Measurements from ENCODE around the gene CHD6.

The CHD6 gene

DNA sequence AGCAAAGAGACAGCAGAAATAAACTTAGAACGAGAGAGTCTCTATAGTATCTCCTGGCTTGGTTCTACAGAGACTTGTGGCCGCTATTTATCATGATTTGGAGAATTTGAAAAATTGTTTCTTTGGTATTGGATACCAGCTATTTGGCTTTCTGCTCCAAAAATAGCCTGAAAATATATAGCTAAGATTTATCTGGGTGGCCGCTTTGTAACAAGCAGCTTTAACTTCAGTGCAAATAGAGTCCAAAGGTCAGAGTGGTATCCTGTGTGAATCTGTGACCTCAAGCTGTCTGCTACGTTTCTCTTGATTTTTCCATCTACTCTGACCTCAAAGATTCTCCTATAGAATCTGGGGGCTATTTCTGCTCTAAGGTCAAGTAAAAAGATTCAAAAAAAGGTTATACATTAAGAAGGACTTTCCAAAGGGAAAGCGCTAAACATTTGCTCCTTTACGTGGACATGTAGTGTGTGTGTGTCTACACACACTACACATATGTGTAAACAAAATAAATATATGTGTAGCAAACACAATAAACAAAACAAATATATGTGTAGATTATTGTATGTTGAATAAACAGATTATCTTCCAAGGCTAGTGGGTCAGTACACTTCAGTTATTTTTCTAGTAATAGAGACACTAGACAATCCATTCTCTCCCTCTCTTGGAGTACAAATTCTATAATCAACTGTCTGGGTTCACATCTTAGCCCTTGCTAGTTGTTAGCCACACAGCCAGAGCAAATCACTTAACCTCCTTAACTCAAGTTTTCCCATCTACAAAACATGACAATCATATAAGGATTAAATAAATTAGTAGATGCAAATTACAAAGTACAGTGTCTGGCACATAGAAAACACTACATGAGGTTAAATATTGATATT, 40.8 kb downstream of the CHD6 start:
- no peak for DNase-seq

GRCh38 chr20:41575412-41575811, 42.8 kb downstream of the CHD6 start:
- DNase-seq = no peak

GRCh38 chr20:41574802-41575389, 43.3 kb downstream of the CHD6 start:
- no peak for DNase-seq

- no peak for DNase-seq
Observed at GRCh38 chr20:41573955-41574354, 44.2 kb downstream of the CHD6 start.

DNA sequence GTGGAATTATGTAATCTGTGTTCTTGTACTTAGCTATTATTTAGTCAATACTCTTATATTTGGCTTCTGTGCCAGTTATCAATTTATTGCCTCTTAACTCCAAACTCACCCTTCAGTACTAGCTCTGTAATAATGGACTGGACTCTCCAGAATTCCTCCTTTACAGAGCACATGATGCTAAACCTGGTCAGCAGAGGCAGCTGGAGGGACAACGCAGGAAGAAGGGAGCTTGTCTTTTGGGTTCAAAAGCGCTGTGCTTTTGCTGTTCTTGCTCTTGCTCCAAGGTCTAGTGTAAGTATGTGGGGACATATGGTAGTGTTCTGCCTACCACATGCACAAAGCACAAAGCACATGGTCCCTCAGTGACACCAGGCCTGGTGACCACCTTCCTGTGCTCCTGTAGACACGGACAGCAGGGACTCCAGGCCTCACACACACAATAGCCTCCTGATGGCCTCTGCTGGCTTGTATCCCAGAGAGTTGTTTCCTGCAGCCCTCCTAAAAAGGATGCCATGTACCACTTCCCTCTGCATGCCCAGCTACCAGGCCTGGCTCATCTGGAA, 46.1 kb downstream of the CHD6 start:
- no peak for DNase-seq

DNA sequence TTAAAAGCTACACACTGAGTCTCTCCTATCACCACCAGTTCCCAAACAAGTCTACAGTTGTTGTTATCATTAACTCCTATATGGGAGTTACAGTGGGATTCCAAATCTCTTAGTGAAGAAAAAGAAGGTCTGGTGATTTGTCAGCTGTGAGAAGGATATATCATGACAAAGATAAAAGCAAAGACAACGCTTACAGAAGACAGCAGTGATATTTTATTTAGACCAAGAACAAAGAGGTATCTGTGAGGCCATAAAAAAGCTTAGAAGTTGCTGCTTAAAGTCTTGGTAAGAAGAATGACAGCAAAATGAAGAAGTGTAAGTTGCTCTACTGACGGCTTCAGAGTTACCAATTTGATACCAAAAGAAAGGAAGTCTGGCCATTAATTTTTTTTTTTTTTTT, 47.2 kb downstream of the CHD6 start:
- DNase-seq = no peak

- no peak for DNase-seq
Observed at GRCh38 chr20:41570557-41570956, 47.6 kb downstream of the CHD6 start.

DNA sequence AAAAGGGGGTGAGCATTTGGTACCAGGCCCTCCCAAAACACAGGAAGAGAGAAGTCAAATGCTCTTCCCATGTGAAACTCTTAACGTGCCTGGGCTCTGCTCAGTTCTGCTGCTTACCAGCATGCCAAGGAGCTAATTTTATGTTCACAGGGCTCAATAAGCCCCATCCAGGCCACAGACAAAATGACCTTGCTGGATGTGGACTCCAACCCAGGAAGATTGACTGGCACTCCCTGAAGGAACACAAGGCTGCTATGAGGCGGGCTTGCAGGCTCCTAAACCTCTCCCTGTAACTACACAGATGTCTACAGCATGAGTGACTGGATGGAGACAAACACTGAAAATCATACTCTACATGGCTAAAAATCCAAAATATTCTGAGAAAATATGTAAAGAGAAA, 50.6 kb downstream of the CHD6 start:
- DNase-seq = no peak

DNA sequence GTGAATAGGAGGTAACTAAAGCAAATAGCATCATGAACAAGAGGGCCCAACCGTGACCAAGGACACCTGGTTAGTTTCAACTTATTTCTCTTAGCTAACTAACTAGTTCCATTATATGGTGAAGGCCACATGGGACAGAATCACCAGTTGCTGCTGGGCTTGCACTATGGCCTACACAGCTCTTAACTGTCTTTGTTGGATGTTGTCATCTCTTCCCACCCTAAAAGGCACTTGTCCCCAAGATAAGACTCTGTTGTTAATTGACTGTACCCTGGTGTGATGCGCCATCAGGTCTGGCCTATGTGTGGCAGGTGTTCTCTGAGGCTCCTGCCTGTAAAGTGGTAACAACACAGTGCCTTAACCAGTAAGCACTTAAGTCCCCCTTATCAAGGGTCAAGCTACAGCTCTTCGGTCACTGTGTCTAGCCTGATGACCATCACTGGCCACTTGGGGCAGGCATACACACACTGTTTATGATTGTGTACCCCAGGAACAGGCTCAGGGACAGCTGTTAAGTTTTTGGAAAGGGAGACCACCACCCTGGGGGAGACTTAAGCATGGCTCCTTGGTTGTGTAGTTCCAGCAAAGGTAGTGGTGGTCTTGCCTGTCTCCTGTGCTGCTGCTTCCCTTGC, 51.2 kb downstream of the CHD6 start:
- DNase-seq = no peak

GRCh38 chr20:41563087-41563486, 55.1 kb downstream of the CHD6 start:
- DNase-seq = no peak

DNA sequence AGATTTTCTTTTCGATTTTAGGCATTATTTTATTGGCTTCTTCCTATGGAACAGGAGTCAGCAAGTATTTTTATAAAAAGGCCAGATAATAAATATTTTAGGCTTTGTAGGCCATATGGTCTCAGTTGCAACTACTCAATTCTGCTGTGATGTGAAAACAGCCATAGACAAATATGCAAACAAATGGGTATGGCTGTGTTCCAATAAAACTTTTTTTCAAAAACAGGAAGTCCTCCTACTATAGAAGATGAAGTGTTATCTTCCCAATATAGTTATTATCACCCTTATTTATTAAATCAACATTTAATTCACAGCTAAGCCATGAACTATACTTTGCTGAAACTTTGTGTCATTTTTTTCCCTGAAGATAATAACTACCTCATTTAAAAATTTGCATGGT, 57.2 kb downstream of the CHD6 start:
- no peak for DNase-seq

- no peak for DNase-seq
Observed at GRCh38 chr20:41559658-41560057, 58.5 kb downstream of the CHD6 start.

GRCh38 chr20:41553142-41553879, 64.9 kb downstream of the CHD6 start:
- no peak for DNase-seq

DNA sequence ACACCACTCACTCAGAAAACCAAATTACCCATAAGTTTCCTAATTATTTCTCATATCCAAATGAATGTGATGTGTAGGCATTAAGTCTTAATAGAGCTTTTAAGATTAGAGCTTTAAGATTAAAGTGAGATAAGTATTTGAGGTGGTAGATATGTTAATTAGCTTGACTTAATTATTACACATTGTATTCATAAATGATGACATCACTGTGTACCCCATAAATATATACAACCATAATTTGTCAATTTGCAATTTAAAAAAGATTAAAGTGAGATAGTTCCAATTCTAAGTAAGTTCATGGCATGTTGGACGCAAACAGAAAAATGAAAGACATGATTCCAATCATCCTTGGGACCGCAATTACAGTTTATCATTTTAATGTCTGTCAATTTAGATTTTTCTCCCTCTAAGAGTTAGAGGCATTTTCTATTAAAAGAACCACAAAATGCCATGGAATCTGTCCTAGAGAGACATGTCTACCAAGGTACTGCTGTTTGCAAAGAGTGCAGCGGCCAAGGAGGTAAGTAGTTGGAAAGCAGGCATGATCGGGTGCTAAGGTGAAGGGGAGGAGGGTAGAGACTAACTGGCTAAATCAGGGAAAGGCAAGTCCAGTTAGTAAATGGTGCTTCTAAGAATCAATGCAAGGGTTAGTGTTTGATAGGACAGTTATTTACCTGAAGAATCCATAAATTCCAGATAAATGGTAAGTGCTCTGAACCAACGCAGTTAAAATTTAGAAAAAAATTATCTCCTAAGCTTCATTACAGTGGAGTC, 65.7 kb downstream of the CHD6 start:
- no peak for DNase-seq

DNA sequence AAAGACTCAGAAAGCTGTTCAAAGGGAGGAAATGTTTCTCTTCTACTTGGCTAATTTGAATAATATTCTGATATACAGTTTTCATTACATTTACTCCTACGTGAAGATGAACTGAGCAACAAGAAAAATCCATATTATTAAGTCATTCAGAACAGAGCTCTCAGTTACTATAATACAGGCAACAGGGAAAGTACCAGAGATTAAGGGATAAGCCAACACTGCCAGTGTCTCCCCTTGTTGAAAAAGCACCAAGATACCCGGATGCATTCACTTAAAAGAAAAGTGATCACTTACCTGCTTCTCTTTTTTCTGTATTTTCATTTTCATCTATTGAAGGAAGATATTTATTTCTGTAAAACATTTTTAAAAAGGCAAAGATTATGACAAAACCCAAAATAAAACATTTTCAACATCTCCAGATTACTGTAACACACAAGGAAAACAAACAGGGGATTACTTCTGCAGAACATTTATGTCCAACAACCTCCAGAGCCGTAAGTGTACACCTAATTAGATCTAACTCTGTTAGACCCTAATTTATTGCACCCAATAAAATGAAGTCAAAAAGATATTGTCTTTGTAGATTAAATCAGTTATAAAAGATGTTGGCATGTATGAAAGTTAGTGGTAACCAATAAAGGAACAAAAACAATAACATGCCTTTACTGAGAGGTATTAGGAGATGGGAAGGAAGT, 67.0 kb downstream of the CHD6 start:
- no peak for DNase-seq

DNA sequence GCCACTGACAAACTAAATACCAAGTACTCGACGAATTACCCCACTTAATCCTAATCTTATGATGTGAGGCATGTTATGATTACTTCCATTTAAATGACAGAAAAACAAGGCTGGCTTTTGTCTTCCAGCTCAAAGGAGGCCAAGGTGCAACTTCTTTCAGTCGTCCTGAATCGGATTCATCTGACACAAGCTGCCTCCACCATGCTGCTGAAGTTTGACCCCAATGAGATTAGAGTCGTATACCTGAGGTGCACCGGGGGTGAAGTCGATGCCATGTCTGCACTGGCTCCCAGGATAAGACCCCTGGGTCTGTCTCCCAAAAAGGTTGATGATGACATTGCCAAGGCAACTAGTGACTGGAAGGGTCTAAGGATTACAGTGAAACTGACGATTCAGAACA, 71.0 kb downstream of the CHD6 start:
- no peak for DNase-seq

DNA sequence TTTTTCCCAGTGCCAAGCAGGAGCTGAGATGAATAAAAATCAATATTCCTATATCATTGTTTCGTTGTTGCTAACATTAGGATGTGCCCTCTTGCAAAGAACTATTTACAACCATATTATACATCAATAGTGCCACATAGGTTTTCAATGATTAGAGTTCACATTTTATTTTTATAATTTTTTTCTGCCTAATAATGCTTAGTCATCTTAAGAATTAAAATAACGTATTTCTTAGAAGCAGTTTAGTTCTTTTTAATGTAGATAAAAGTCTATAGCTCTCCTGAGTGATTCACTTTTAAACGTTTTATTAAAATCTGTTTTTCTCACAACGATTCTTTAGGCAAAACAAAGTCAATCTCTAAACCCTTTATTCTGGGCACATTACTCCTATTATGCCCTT, 71.6 kb downstream of the CHD6 start:
- no peak for DNase-seq

DNA sequence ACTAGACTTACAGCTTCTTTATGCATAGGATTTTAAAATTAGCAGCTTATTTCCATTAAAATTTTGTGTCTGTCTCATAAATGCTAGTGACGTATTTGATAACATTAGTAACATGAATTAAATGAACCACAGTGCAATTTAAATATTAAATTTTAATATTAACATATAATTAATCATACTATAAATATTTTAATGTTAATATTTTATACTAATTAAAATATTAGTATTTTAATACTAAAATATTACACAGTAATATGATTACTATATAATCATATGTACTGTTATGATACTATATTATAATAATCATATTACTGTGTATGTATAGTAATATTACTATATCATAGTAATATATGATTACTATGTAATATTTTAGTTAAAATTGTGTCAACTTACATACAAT, 73.7 kb downstream of the CHD6 start:
- no peak for DNase-seq

GRCh38 chr20:41540918-41541317, 77.3 kb downstream of the CHD6 start:
- DNase-seq = no peak

- DNase-seq = no peak
Observed at GRCh38 chr20:41540459-41540858, 77.7 kb downstream of the CHD6 start.

DNA sequence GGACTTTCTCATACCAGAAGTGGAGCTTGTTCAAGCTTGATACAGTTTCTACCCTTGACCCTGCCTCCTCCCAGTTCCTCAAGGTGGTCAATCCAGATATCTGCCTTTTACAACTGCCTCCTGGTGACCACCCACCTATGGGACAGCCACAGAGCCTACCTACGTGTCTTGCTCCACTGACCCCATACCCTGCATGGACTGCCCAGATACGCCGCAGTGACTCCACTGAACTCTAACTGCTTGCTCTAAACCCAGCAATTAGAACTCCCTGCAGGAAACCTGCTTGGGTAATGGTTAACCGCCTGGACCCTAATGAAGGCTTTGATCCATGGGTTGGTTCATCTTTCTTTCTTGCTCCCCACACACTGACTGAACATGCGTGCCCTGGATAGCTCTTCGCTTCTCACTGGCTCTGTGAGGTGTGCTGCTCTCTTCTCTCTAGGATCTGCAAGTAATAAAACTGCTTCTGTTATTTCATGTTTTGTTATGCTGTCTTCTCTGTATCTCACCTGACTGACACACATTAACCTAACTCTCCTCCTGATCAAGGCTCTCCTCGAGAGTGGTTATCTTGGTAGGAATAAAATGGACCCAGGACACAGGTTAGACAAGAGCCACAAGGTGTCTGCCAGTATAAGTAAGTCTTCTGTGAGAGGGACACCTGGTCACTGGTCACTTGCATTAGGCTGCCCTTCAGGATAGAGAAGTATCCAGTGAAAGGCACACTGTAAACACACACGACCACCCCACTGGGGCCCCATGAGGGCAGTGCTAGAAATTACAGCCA, 79.2 kb downstream of the CHD6 start:
- DNase-seq = no peak

Data from DMS79 treated with DMSO at 0.1 percent for 48 hours (cell line).